Mammary epithelial cell (primary cell): ENCODE measurements around the gene KSR1.

Experiments used
- EZH2 ChIP-seq: IDR thresholded peaks from 2 replicates; pipeline ENCODE4 v1.6.1; 2012; ENCODE audit warnings: low read length, inconsistent platforms, borderline replicate concordance
- TF ChIP-seq, protein P1 (sequence below), 2 donors: IDR thresholded peaks in 1 of 2; conservative IDR thresholded peaks in 1 of 2; 2 replicates each; pipeline ENCODE4 v1.5.1; 2011 to 2012; ENCODE audit warnings: inconsistent platforms in 2 of 2, low read length in 2 of 2, mild to moderate bottlenecking in 2 of 2, control low read depth in 1 of 2, low read depth in 1 of 2; ENCODE audit not compliant: insufficient read depth in 1 of 2; ENCODE audit errors: extremely low read depth in 1 of 2

DNA sequence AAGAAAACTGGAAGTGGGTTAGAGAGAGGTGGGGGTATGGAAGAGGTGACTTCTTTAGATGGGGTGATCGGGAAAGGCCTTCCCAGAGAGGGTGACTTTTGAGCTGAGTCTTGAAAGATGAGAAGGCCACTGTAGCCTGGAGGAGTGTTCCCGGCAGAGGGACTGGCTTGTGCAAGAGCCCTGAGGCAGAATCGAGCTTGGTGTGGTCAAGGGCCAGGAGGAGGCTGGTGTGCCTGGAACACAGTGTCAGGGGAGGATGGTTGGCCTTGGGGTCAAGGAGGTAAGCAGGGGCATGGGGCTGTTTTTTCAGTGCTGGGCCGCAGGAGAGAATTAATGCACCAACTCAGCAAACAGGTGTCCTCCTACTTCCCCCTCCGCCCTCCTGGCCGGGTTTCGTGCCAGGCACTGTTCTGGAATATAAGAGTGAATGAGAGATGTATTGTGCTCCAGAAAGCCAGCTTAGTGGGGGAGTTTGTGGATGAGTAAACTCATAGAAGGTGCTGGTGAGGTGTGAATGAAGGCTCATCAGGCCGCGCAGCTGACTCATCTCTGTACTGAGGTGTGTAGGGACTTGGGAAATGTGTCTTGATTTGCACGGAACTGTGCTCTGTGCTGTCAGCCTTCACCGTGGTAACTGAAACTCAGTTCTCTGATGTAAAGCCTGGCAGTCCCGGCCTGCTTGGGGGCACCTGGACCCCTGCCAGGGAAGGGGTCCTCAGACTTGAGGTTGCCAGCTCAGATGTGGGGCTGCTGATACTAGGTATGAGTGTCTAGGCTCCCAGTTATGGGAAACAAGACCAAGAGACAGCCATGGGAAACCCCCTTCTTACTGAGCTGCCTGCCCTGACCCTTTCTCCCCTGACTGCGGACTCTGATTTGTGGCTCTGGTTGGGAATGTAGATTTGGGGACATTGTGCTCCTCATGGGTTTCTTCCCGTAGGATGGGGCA is 15.3 kb downstream of the KSR1 start:
- TF ChIP-seq, protein P1, sequence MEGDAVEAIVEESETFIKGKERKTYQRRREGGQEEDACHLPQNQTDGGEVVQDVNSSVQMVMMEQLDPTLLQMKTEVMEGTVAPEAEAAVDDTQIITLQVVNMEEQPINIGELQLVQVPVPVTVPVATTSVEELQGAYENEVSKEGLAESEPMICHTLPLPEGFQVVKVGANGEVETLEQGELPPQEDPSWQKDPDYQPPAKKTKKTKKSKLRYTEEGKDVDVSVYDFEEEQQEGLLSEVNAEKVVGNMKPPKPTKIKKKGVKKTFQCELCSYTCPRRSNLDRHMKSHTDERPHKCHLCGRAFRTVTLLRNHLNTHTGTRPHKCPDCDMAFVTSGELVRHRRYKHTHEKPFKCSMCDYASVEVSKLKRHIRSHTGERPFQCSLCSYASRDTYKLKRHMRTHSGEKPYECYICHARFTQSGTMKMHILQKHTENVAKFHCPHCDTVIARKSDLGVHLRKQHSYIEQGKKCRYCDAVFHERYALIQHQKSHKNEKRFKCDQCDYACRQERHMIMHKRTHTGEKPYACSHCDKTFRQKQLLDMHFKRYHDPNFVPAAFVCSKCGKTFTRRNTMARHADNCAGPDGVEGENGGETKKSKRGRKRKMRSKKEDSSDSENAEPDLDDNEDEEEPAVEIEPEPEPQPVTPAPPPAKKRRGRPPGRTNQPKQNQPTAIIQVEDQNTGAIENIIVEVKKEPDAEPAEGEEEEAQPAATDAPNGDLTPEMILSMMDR (conservative IDR thresholded peaks at IDR 0.05 in 1 of 2, IDR thresholded peaks at IDR 0.05 in 1 of 2; ENCODE audit: extremely low read depth in 1 of 2, insufficient read depth in 1 of 2, low read depth in 1 of 2, low read length in 2 of 2), result no peak
- no peak for TF ChIP-seq EZH2
